ENCODE measurements around the gene CNTFR. TPM values are rescaled to one million over a fixed set of nuclear protein-coding genes. Genes with fewer than 3 reads are reported as not detected.

CNTFR gene
- total RNA-seq, 1 donor from 2014 or later, result 8.6 TPM

DNA sequence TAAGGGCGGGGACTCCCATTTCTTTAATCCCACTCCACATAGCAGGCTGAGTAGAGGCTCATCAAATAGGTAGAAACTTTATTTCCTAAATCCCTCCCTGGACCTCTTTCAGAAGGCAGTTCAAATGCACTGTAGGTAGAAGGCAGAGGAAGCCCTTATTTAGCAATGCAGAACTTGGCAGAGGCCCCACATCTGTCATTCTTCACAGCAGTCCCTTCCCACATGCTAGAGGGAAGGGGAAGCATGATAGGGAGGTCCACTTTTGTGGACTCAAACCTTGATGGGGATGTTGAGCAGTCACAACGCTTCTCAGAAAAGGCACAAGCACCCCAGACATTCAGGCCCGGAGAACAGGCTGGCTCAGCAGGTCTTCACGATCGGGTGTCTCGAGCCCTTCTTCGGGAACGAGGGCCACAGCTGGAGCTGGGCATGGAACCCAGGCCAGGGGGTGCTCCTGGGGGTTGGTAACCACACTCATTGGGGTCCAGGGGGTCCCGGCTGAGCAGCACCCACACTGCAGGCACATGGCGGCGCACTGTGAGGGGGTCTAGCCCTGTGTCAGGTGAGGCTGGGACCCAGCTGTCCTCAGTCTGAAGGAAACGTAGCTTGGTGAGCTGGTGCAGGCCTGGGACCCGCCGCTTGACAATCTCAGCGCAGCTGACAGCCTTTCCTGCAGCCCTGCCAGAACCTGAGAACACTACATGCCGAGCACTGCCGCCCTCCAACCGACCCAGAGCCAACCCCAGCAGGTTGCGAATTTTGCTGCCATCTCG, 21.1 kb upstream of the CNTFR start:
- Histone ChIP-seq H4K20me1 (ENCODE audit: low read depth) (no peaks in the 10 kb centered on the region), H3K27ac (no peak overlapping the region), H3K4me1 (peaks cover 8% of the 10 kb centered on the region), H3K9me3 (ENCODE audit: low read depth) (no peaks in the 10 kb centered on the region), H3K9ac (peak overlapping the region; percentile 46), H3F3A (ENCODE audit: low read depth) (peaks cover 14% of the 10 kb centered on the region), H3K4me3 (peak overlapping the region; percentile 66), H3K79me2 (ENCODE audit: low read depth) (peaks cover 13% of the 10 kb centered on the region), H3K27me3 (peaks cover 4% of the 10 kb centered on the region), H2AFZ (replicated peaks) (no peak overlapping the region), H3K36me3 (no peaks in the 10 kb centered on the region), H3K4me2 (peak overlapping the region; percentile 86)
- Mint-ChIP-seq H3K4me3 (peak overlapping the region; percentile 90), H3K27ac (peak overlapping the region; percentile 58), H3K9me3 (no peaks in the 10 kb centered on the region), H3K27me3 (ENCODE audit: insufficient read depth, low read depth) (peaks cover 14% of the 10 kb centered on the region), H3K4me1 (peaks cover 24% of the 10 kb centered on the region), H3K36me3 (no peaks in the 10 kb centered on the region)
- TF ChIP-seq EZH2phosphoT487 (IDR thresholded peaks at IDR 0.05) (no peak), EZH2 (IDR thresholded peaks at IDR 0.05) (no peak)
- TF ChIP-seq, protein P1, sequence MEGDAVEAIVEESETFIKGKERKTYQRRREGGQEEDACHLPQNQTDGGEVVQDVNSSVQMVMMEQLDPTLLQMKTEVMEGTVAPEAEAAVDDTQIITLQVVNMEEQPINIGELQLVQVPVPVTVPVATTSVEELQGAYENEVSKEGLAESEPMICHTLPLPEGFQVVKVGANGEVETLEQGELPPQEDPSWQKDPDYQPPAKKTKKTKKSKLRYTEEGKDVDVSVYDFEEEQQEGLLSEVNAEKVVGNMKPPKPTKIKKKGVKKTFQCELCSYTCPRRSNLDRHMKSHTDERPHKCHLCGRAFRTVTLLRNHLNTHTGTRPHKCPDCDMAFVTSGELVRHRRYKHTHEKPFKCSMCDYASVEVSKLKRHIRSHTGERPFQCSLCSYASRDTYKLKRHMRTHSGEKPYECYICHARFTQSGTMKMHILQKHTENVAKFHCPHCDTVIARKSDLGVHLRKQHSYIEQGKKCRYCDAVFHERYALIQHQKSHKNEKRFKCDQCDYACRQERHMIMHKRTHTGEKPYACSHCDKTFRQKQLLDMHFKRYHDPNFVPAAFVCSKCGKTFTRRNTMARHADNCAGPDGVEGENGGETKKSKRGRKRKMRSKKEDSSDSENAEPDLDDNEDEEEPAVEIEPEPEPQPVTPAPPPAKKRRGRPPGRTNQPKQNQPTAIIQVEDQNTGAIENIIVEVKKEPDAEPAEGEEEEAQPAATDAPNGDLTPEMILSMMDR (IDR thresholded peaks at IDR 0.05), result no peak
- DNase-seq (ENCODE audit: low spot score), result no peak

DNA sequence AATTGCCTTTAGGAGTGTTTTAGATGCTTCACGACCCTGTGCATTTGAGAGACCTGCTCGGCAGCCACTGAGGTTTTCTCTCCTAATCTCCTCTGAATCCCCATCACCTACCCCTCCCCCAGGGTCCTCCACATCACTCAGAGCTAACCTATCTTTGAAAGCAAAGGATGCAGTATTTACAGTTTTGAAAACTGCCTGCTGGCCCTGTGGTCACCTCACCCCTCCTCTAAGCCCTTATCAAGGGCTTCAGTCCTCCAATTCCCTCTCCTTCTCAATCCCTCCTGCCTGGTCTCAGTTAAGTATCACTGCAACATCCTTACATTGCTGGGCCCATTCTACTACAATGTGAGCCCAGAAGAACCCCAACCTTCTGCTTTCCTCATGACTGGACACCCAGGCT, 17.8 kb upstream of the CNTFR start:
- no peaks in the 10 kb centered on the region for H3K9me3 Mint-ChIP-seq
- peaks cover 3% of the 10 kb centered on the region for H3F3A ChIP-seq (ENCODE audit: low read depth)
- H3K4me1 Mint-ChIP-seq, result peaks cover 28% of the 10 kb centered on the region
- peaks cover 8% of the 10 kb centered on the region for H3K4me1 ChIP-seq
- no peak overlapping the region for H3K4me2 ChIP-seq
- H3K9ac ChIP-seq, result no peak overlapping the region
- no peak overlapping the region for H3K27ac ChIP-seq
- no peaks in the 10 kb centered on the region for H3K36me3 ChIP-seq
- H4K20me1 ChIP-seq (ENCODE audit: low read depth), result no peaks in the 10 kb centered on the region
- no peak for DNase-seq (ENCODE audit: low spot score)
- no peak for TF ChIP-seq EZH2 (IDR thresholded peaks at IDR 0.05)
- TF ChIP-seq, protein P1 (IDR thresholded peaks at IDR 0.05), result no peak
- H3K27me3 ChIP-seq, result peaks cover 14% of the 10 kb centered on the region
- no peak overlapping the region for H3K27ac Mint-ChIP-seq
- peaks cover 13% of the 10 kb centered on the region for H3K79me2 ChIP-seq (ENCODE audit: low read depth)
- no peak overlapping the region for H3K4me3 Mint-ChIP-seq
- H3K27me3 Mint-ChIP-seq (ENCODE audit: insufficient read depth, low read depth), result peaks cover 5% of the 10 kb centered on the region
- H3K9me3 ChIP-seq (ENCODE audit: low read depth), result no peaks in the 10 kb centered on the region
- no peak overlapping the region for H3K4me3 ChIP-seq
- H3K36me3 Mint-ChIP-seq, result no peaks in the 10 kb centered on the region
- no peak overlapping the region for H2AFZ ChIP-seq (replicated peaks)

DNA sequence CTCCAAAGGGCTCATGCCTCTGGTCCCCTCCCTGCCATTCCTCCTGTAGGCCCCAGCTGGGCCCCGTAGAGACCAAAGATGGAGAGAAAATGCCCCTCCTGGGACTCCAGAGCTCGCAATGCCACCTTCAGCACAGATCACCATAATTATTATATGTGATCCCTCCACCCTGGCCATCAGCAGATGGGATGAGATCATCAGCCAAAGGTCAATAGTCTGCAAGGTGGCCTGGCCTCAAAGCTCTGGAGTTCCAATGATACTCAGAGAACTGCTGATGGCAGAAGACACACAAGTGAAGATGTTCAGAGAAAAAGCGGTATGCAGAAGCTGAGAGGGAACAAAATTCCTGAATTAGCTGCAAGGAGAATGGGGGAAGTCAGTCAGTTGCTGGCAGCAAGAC, 17.4 kb upstream of the CNTFR start:
- DNase-seq (ENCODE audit: low spot score), result no peak
- no peak overlapping the region for H3K4me2 ChIP-seq
- no peaks in the 10 kb centered on the region for H4K20me1 ChIP-seq (ENCODE audit: low read depth)

More for the DNA sequence above, 17.4 kb upstream of the CNTFR start:
- no peak overlapping the region for H3K4me3 Mint-ChIP-seq
- H3K9ac ChIP-seq, result no peak overlapping the region
- peaks cover 13% of the 10 kb centered on the region for H3K79me2 ChIP-seq (ENCODE audit: low read depth)
- H3K4me1 Mint-ChIP-seq, result peaks cover 29% of the 10 kb centered on the region
- H3K36me3 Mint-ChIP-seq, result no peaks in the 10 kb centered on the region
- H3K4me3 ChIP-seq, result no peak overlapping the region
- H3K27me3 ChIP-seq, result peaks cover 14% of the 10 kb centered on the region
- H3K27ac ChIP-seq, result no peak overlapping the region
- no peaks in the 10 kb centered on the region for H3K9me3 ChIP-seq (ENCODE audit: low read depth)
- H3K27me3 Mint-ChIP-seq (ENCODE audit: insufficient read depth, low read depth), result peaks cover 4% of the 10 kb centered on the region
- H3F3A ChIP-seq (ENCODE audit: low read depth), result no peaks in the 10 kb centered on the region
- H3K36me3 ChIP-seq, result no peaks in the 10 kb centered on the region
- TF ChIP-seq EZH2phosphoT487 (IDR thresholded peaks at IDR 0.05) (no peak), EZH2 (IDR thresholded peaks at IDR 0.05) (no peak)
- TF ChIP-seq, protein P1 (IDR thresholded peaks at IDR 0.05), result no peak
- H3K9me3 Mint-ChIP-seq, result no peaks in the 10 kb centered on the region
- no peak overlapping the region for H2AFZ ChIP-seq (replicated peaks)
- H3K4me1 ChIP-seq, result peaks cover 8% of the 10 kb centered on the region
- H3K27ac Mint-ChIP-seq, result no peak overlapping the region

Measured in neural progenitor cell (in vitro differentiated cells).